OCI-LY7 (cell line): ENCODE results near the gene UBTD2. TPM values are rescaled to one million over a fixed set of nuclear protein-coding genes. Genes with fewer than 3 reads are reported as not detected.

Experiments
- BruUV-seq: library from RNA; stranded (reverse); fragments of 400-500 nt; replicated peaks from 2 replicates; lab custom pipeline; 2021; lab: Mats Ljungman, UMichigan
- CTCF ChIA-PET: fragments of 300-600 bp; sonication (Branson Sonifier 250); formaldehyde crosslinking; loops from one replicate; lab custom pipeline; 2022; ENCODE audit warnings: antibody characterized with exemption; ENCODE audit not compliant: unreplicated experiment; lab: Charles Lee
- POLR2A ChIA-PET: fragments of 300-600 bp; sonication (Branson Sonifier 250); formaldehyde crosslinking; loops from one replicate; lab custom pipeline; 2022; ENCODE audit warnings: antibody characterized with exemption; lab: Charles Lee
- DNase-seq: peaks from one replicate; pipeline ENCODE4 v3.0.0-alpha.2; 2015; ENCODE audit warnings: low spot score
- H2AFZ ChIP-seq: fragments of 200-600 bp; sonication (generic), shearing (Covaris generic); 2 replicates; pipeline ENCODE4 v1.6.1; 2014; ENCODE audit warnings: mild to moderate bottlenecking, antibody characterized with exemption, low read length, moderate library complexity
- H3K27ac ChIP-seq: fragments of 200-600 bp; sonication (generic); 2 replicates; pipeline ENCODE4 v1.5.1; 2014; ENCODE audit warnings: mixed run types, low read depth, mild to moderate bottlenecking, moderate library complexity, low read length, inconsistent platforms; ENCODE audit not compliant: poor library complexity, severe bottlenecking
- H3K36me3 ChIP-seq: fragments of 200-600 bp; sonication (generic); 2 replicates; pipeline ENCODE4 v1.6.1; 2014; ENCODE audit warnings: mild to moderate bottlenecking, antibody characterized with exemption, low read length, moderate library complexity, mixed read lengths; ENCODE audit not compliant: insufficient read depth
- H3K4me1 ChIP-seq: fragments of 200-600 bp; sonication (generic); 2 replicates; pipeline ENCODE4 v1.5.1; 2014; ENCODE audit warnings: mild to moderate bottlenecking, low read length; ENCODE audit not compliant: insufficient read depth, poor library complexity, severe bottlenecking
- H3K4me2 ChIP-seq: fragments of 200-600 bp; sonication (generic); 2 replicates; pipeline ENCODE4 v1.6.1; 2014; ENCODE audit warnings: mild to moderate bottlenecking, low read length
- H3K4me3 ChIP-seq: fragments of 200-600 bp; sonication (generic); 2 replicates; pipeline ENCODE4 v1.5.1; 2014; ENCODE audit warnings: mild to moderate bottlenecking, low read depth, low read length; ENCODE audit not compliant: poor library complexity, severe bottlenecking
- H3K79me2 ChIP-seq: fragments of 200-600 bp; sonication (generic); 2 replicates; pipeline ENCODE4 v1.6.1; 2016; ENCODE audit warnings: low read depth, mild to moderate bottlenecking, low read length, moderate library complexity, mixed read lengths; ENCODE audit not compliant: insufficient read depth
- H3K9me2 ChIP-seq: fragments of 200-600 bp; sonication (generic); 2 replicates; pipeline ENCODE4 v1.6.1; 2016; ENCODE audit warnings: mild to moderate bottlenecking, low read length, mixed read lengths; ENCODE audit not compliant: insufficient read depth
- H3K9me3 ChIP-seq: fragments of 200-600 bp; sonication (generic); 2 replicates; pipeline ENCODE4 v1.6.1; 2014; ENCODE audit warnings: mild to moderate bottlenecking, mixed run types, low read length, mixed read lengths
- H4K20me1 ChIP-seq: fragments of 200-600 bp; sonication (generic); 2 replicates; pipeline ENCODE4 v1.6.1; 2014; ENCODE audit warnings: mild to moderate bottlenecking, antibody characterized with exemption, low read length, moderate library complexity, mixed read lengths; ENCODE audit not compliant: insufficient read depth
- EZH2phosphoT487 ChIP-seq: fragments of 200-600 bp; sonication (generic); IDR thresholded peaks from 2 replicates; pipeline ENCODE4 v1.6.1; 2018; ENCODE audit warnings: low read depth, borderline replicate concordance, mild to moderate bottlenecking, mixed run types, antibody characterized with exemption, low read length, moderate library complexity, mixed read lengths
- intact Hi-C: fragments of 100-400 bp; cut with micrococcal nuclease; formaldehyde crosslinking; loops from one replicate; pipeline ENCODE4 v1.10.0; 2022; ENCODE audit not compliant: unreplicated experiment
- total RNA-seq, 2 experiments: library from RNA; depleted of rRNA in 1 of 2; stranded (reverse); fragments of >200 nt in 1 of 2; shearing (Covaris generic) in 1 of 2; gene quantifications; 2 replicates each; pipeline ENCODE4 v1.2.3, GENCODE V29; 2014 to 2022
- TF ChIP-seq, protein P1 (sequence below): fragments of 200-600 bp; sonication (generic); conservative IDR thresholded peaks from 2 replicates; pipeline ENCODE4 v1.5.1; 2014; ENCODE audit warnings: mild to moderate bottlenecking, antibody characterized with exemption, low read length, moderate library complexity, mixed read lengths

The UBTD2 gene
- total RNA-seq, 2 experiments from 2014 or later, result 16.0 to 19.8 TPM

DNA sequence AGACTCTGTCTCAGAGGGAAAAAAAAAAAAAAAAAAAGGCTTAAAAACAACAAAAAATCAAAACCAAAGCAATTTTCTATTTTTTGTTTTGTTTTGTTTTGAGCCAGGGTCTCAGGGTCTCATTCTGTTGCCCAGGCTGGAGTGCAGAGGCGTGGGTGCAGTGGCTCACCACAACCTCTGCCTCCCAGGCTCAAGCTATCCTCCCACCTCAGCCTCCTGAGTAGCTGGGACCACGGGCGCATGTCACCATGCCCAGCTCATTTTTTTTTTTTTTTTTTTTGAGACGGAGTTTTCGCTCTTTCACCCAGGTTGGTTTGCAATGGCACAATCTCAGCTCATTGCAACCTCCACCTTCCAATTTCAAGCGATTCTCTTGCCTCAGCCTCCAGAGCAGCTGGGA, 101.3 kb downstream of the UBTD2 start:
- no peak for TF ChIP-seq EZH2phosphoT487
- TF ChIP-seq, protein P1, sequence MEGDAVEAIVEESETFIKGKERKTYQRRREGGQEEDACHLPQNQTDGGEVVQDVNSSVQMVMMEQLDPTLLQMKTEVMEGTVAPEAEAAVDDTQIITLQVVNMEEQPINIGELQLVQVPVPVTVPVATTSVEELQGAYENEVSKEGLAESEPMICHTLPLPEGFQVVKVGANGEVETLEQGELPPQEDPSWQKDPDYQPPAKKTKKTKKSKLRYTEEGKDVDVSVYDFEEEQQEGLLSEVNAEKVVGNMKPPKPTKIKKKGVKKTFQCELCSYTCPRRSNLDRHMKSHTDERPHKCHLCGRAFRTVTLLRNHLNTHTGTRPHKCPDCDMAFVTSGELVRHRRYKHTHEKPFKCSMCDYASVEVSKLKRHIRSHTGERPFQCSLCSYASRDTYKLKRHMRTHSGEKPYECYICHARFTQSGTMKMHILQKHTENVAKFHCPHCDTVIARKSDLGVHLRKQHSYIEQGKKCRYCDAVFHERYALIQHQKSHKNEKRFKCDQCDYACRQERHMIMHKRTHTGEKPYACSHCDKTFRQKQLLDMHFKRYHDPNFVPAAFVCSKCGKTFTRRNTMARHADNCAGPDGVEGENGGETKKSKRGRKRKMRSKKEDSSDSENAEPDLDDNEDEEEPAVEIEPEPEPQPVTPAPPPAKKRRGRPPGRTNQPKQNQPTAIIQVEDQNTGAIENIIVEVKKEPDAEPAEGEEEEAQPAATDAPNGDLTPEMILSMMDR, result no peak
- Histone ChIP-seq H3K4me1 (peaks cover 49% of the 10 kb centered on the region), H4K20me1 (peaks cover 3% of the 10 kb centered on the region; the same call in 1 of the 2 replicates), H3K4me2 (no peak overlapping the region), H3K9me3 (no peaks in the 10 kb centered on the region; the same call in 1 of the 2 replicates), H3K36me3 (peaks cover 49% of the 10 kb centered on the region), H3K27ac (no peak overlapping the region), H3K79me2 (peaks cover 84% of the 10 kb centered on the region), H2AFZ (no peak overlapping the region), H3K4me3 (no peak overlapping the region), H3K9me2 (no peaks in the 10 kb centered on the region)
- BruUV-seq, result no TSS peak
- POLR2A ChIA-PET, result interaction anchor here (0.7 to 1.0 kb wide), 2 partner anchors 68 to 71 kb away, joined by 3 read pairs; no protein-coding TSS in a partner anchor
- intact Hi-C loops, result no loop called here
- CTCF ChIA-PET, result no interaction called here
- DNase-seq, result no peak

DNA sequence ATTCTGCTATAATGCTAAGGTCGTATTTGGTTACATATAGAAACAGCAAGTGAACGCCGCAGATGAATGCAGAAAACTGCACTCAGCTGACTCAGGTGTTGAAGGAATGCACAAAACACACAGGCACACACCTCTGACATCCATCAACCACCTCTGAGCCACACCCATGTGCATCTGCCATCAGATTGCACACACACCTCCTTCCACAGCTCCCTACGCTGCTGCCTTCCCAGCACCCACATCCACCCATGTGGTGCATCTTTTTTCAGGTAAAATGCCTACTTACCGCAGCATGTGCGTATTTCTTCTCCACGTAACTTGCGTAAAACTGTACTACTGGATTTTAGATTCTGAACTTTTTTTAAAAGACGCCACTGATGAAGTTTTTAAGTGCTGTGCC, 102.6 kb downstream of the UBTD2 start:
- H3K4me2 ChIP-seq, result no peak overlapping the region
- intact Hi-C loops, result no loop called here
- H3K9me3 ChIP-seq, result no peaks in the 10 kb centered on the region; the same call in 1 of the 2 replicates

More for the DNA sequence above, 102.6 kb downstream of the UBTD2 start:
- Histone ChIP-seq H2AFZ (no peak overlapping the region), H3K4me1 (peaks cover 54% of the 10 kb centered on the region), H4K20me1 (peaks cover 3% of the 10 kb centered on the region; the same call in 1 of the 2 replicates), H3K9me2 (no peaks in the 10 kb centered on the region), H3K27ac (no peak overlapping the region), H3K36me3 (peaks cover 51% of the 10 kb centered on the region), H3K4me3 (no peak overlapping the region), H3K79me2 (peaks cover 84% of the 10 kb centered on the region)
- TF ChIP-seq, protein P1, result no peak
- TF ChIP-seq EZH2phosphoT487, result no peak
- BruUV-seq, result no TSS peak
- ChIA-PET CTCF (no interaction called here), POLR2A (interaction anchor here (0.6 to 0.7 kb wide), 2 partner anchors 70 to 951 kb away, joined by 3 read pairs; no protein-coding TSS in a partner anchor)
- DNase-seq, result no peak
